ENCODE results near the gene COA8.

DNA sequence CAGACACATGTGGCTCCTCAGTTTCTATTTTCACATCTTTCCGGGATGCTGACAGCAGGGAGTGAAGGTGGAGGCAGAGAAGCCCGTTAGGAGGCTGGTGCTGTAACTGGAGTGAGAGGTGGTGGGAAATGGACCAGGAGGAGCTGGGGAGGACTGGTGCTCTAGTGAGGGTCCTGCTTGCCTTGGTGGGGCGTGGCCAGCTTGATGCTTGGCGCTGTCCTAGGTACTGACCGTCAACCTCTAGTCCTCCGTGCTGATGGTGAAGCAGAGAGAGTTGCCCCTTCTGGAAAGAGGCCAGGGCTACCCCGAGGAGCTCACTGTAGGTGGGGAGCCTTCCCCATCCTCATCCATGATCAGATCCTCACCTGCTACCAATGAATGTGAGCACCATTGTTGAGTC, 32.4 kb upstream of the COA8 start:
- TF ChIP-seq, protein P1, sequence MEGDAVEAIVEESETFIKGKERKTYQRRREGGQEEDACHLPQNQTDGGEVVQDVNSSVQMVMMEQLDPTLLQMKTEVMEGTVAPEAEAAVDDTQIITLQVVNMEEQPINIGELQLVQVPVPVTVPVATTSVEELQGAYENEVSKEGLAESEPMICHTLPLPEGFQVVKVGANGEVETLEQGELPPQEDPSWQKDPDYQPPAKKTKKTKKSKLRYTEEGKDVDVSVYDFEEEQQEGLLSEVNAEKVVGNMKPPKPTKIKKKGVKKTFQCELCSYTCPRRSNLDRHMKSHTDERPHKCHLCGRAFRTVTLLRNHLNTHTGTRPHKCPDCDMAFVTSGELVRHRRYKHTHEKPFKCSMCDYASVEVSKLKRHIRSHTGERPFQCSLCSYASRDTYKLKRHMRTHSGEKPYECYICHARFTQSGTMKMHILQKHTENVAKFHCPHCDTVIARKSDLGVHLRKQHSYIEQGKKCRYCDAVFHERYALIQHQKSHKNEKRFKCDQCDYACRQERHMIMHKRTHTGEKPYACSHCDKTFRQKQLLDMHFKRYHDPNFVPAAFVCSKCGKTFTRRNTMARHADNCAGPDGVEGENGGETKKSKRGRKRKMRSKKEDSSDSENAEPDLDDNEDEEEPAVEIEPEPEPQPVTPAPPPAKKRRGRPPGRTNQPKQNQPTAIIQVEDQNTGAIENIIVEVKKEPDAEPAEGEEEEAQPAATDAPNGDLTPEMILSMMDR (IDR thresholded peaks at IDR 0.05) = no peak
- no peak for TF ChIP-seq POLR2A (IDR thresholded peaks at IDR 0.05)

All from testis (tissue), 2 donors.